Measurements from ENCODE around the gene PRIM1. TPM values are rescaled to one million over a fixed set of nuclear protein-coding genes. Genes with fewer than 3 reads are reported as not detected.
A peak's percentile ranks its signal among the peaks of the same experiment; 100 is the strongest.
"Not testable (repeated sequence)": the region's sequence is repeated elsewhere in the genome, so short reads cannot be mapped to it uniquely, and the experiment has no call there.

Gene PRIM1
- total and polyA plus RNA-seq, 9 donors: 5.7 to 12.5 (median 7.8) TPM

DNA sequence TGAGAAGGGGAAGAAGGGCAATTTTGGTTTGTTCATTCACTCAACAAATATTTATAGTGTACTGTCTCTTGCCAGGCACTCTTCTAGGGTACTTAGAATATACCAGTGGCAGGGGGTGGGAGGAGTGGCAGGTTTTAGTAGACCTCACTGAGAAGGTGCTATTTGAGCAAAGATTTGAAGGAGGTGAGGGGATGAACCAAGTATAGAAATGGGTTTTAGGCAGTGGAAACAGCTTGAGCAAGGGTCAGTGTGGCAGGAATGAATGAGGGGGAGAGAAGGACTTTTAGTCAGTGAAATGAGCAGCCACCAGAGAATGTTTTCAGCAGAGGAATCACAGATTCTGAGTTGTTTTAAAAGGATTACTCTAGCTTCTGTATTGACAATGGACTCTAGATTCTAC lies 2.3 kb downstream of the PRIM1 start:
- Histone ChIP-seq H3K4me3 (no peak overlapping the region), H3K27ac (no peak overlapping the region), H3K9me3 (no peaks in the 10 kb centered on the region), H3K4me1 (ENCODE audit: insufficient read depth) (no peaks in the 10 kb centered on the region), H3K27me3 (no peaks in the 10 kb centered on the region), H3K36me3 (no peaks in the 10 kb centered on the region)
- DNase-seq: no peak
- no peak for TF ChIP-seq POLR2A (IDR thresholded peaks at IDR 0.05)
- no peak for TF ChIP-seq EP300 (IDR thresholded peaks at IDR 0.05)
- intact Hi-C loops (cut with DNase I): no loop called here

DNA sequence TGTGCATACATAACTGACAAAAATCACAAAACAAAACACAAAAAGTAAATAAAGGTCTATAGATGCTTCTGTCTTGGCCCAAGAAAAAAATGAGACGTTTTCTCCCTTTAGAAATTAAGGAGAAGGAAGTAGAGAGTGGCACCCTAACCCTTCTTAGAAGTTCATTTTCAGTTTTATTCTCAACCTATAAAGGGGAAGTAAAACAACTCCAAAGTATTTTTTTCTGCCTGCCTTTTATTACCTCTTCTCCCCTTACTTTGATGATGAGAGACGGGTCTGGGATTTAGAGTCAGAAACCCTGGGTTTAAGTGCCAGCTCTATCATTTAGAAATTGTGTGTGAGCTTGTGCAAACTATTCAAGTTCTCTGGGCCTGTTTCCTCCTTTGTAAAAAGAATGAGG lies 2.8 kb downstream of the PRIM1 start:
- no peak for TF ChIP-seq POLR2A (IDR thresholded peaks at IDR 0.05)
- TF ChIP-seq, protein P1, sequence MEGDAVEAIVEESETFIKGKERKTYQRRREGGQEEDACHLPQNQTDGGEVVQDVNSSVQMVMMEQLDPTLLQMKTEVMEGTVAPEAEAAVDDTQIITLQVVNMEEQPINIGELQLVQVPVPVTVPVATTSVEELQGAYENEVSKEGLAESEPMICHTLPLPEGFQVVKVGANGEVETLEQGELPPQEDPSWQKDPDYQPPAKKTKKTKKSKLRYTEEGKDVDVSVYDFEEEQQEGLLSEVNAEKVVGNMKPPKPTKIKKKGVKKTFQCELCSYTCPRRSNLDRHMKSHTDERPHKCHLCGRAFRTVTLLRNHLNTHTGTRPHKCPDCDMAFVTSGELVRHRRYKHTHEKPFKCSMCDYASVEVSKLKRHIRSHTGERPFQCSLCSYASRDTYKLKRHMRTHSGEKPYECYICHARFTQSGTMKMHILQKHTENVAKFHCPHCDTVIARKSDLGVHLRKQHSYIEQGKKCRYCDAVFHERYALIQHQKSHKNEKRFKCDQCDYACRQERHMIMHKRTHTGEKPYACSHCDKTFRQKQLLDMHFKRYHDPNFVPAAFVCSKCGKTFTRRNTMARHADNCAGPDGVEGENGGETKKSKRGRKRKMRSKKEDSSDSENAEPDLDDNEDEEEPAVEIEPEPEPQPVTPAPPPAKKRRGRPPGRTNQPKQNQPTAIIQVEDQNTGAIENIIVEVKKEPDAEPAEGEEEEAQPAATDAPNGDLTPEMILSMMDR (IDR thresholded peaks at IDR 0.05): no peak
- TF ChIP-seq EP300 (IDR thresholded peaks at IDR 0.05): no peak
- Histone ChIP-seq H3K4me1 (ENCODE audit: insufficient read depth) (no peaks in the 10 kb centered on the region), H3K36me3 (no peaks in the 10 kb centered on the region), H3K27ac (no peak overlapping the region), H3K4me3 (no peak overlapping the region), H3K27me3 (no peaks in the 10 kb centered on the region), H3K9me3 (no peaks in the 10 kb centered on the region)
- DNase-seq: no peak
- 82 to 86% (median 86%) methylated on average over 2 of the region's 2 CpGs for WGBS, 3 donors
- intact Hi-C loops (cut with DNase I): no loop called here

DNA sequence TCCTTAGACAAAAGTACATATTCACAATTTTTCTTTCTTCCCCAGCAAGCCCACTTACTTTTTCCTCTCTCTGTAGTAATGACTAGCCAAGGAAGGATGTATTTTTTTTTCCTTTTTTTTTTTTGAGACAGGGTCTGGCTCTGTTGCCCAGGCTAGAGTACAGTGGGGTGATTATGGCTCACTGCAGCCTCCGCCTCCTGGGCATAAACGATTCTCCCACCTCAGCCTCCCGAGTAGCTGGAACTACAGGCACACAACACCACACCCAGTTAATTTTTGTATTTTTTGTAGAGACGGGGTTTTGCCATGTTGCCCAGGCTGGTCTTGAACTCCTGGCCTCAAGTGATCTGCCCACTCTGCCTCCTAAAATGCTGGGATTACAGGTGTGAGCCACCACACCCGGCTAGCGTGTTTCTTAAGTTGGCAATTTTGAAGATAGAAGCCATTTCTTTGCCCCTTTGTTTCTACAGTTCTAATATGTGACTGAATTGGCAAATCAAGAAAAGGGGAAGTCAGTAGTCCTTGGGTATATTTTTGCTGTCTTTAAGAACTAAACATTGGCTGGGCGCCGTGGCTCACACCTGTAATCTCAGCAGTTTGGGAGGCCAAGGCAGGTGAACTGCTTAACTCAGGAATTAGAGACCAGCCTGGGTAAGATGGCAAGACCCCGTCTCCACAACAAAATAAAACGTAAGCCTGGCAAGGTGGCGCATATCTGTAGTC lies 23.8 kb downstream of the PRIM1 start:
- no peak overlapping the region for H3K4me3 ChIP-seq
- no peaks in the 10 kb centered on the region for H3K4me1 ChIP-seq (ENCODE audit: insufficient read depth)
- H3K27ac ChIP-seq: no peak overlapping the region
- WGBS, 3 donors: 94 to 96% (median 95%) methylated on average over 11 of the region's 11 CpGs
- no peaks in the 10 kb centered on the region for H3K9me3 ChIP-seq
- H3K36me3 ChIP-seq: no peaks in the 10 kb centered on the region
- no peak for TF ChIP-seq EP300 (IDR thresholded peaks at IDR 0.05)
- TF ChIP-seq, protein P1 (IDR thresholded peaks at IDR 0.05): no peak
- TF ChIP-seq POLR2A (IDR thresholded peaks at IDR 0.05): no peak
- intact Hi-C loops (cut with DNase I): no loop called here
- no peaks in the 10 kb centered on the region for H3K27me3 ChIP-seq
- DNase-seq: peak in 1 of 5 donors; percentile 12

DNA sequence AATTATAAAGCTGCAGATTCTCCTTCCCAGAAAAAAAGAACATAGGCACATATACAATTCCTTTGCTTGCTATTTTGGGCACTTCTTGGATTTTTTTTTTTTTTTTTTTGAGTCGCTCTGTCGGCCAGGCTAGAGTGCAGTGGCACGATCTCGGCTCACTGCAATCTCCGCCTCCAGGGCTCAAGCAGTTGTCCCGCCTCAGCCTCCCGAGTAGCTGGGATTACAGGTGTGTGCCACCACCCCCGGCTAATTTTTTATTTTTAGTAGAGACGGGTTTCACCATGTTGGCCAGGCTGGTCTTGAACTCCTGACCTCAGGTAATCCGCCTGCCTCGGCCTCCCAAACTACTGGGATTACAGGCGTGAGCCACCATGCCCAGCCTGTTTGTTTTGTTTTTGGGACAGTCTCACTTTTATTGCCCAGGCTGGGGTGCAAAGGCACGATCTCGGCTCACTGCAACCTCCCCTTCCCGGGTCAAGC lies 25.9 kb downstream of the PRIM1 start:
- H3K4me1 ChIP-seq (ENCODE audit: insufficient read depth); H3K36me3 ChIP-seq; H3K27me3 ChIP-seq; H3K9me3 ChIP-seq; intact Hi-C loops (cut with DNase I); H3K4me3 ChIP-seq: not testable (repeated sequence)
- DNase-seq: peak in 1 of 5 donors; percentile 35
- H3K27ac ChIP-seq: peak overlapping the region in 1 of 2 donors; percentile 75
- 73 to 83% (median 83%) methylated on average over 15 of the region's 15 CpGs for WGBS, 3 donors

DNA sequence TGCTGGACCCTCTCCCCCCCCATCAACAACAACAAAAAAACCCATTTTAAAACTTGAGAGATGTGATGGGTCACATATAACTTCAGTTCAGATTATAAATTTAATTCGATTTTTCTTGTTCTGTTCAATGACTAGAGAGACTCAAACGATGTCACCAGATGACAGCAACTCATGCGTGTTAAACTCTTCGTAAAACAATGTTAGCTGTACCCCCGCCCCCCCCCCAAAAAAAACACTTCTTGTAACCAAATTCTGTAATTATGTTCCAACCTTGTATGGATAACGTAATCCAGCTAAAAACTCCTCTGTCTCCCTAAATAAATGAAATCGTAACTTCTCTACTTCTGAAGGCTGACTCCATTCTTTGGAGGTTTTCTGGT lies 26.4 kb downstream of the PRIM1 start:
- H3K36me3 ChIP-seq: no peaks in the 10 kb centered on the region
- H3K27ac ChIP-seq: peak overlapping the region; percentile 75 to 84
- H3K27me3 ChIP-seq: no peaks in the 10 kb centered on the region
- no peak for DNase-seq
- H3K9me3 ChIP-seq: no peaks in the 10 kb centered on the region
- peak overlapping the region; percentile 92 for H3K4me3 ChIP-seq
- peaks cover 14% of the 10 kb centered on the region for H3K4me1 ChIP-seq (ENCODE audit: insufficient read depth)
- WGBS, 3 donors: 7 to 22% (median 8%) methylated on average over 7 of the region's 7 CpGs
- no peak for TF ChIP-seq POLR2A (IDR thresholded peaks at IDR 0.05)
- TF ChIP-seq, protein P1 (IDR thresholded peaks at IDR 0.05): no peak
- no peak for TF ChIP-seq EP300 (IDR thresholded peaks at IDR 0.05)
- intact Hi-C loops (cut with DNase I): loop anchor here in 3 of 4 donors (2.0 kb wide), 3 partner anchors 37 to 81 kb away; partner anchors contain the start of genes ATP5F1B (in 1 of the 3) and PTGES3 (in 1 of the 3)
